Measurements from ENCODE around the gene NRG3.

DNA sequence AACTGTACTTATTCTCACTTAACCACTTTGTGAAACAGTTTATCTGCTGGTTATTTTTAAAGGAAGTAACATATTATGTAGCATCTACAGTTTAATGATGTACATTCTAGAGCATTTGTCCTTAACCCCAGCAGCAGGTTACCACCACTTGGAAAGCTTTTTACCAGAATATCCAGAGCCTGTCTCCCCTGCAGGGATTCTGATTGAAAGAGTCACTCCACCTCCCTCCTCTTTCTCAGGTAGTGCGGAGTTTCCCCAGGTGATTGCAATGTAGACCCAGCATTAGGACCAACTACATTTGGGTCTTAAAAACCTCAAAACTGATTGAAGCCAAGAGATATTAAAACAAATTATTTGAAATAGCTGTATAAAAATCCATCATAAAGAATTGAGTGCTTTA is 53.1 kb downstream of the NRG3 start:
- TF ChIP-seq, protein P1, sequence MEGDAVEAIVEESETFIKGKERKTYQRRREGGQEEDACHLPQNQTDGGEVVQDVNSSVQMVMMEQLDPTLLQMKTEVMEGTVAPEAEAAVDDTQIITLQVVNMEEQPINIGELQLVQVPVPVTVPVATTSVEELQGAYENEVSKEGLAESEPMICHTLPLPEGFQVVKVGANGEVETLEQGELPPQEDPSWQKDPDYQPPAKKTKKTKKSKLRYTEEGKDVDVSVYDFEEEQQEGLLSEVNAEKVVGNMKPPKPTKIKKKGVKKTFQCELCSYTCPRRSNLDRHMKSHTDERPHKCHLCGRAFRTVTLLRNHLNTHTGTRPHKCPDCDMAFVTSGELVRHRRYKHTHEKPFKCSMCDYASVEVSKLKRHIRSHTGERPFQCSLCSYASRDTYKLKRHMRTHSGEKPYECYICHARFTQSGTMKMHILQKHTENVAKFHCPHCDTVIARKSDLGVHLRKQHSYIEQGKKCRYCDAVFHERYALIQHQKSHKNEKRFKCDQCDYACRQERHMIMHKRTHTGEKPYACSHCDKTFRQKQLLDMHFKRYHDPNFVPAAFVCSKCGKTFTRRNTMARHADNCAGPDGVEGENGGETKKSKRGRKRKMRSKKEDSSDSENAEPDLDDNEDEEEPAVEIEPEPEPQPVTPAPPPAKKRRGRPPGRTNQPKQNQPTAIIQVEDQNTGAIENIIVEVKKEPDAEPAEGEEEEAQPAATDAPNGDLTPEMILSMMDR (IDR thresholded peaks at IDR 0.05), result no peak
- no peak for TF ChIP-seq POLR2A (IDR thresholded peaks at IDR 0.05)
